T follicular helper cell (primary cell): ENCODE results near the gene TICRR.
"Not testable (repeated sequence)": the region's sequence is repeated elsewhere in the genome, so short reads cannot be mapped to it uniquely, and the experiment has no call there.

Experiments used
- DNase-seq: peaks from one replicate; pipeline ENCODE4 v3.0.0-alpha.2; 2020; ENCODE audit warnings: low read depth

TICRR gene

DNA sequence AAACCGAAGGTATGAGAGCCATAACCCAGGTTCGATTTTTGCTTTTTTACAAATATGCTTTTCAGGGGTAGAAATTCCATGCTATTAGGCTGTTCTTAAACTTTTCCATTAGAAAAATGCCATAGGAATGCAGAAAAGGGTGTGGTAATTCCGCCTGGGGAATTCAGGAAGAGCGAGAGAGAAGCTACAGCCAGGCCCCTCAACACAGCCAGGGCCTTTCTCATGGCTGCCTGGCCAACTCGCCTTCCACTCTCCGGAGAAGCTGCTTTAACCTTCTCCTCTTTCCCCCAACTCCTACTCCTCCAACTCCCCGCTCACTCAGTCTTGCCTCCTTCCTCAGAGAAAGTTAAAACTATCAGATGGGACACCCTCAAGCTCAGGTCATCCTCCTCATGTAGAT lies 9.1 kb upstream of the TICRR start:
- DNase-seq = no peak

DNA sequence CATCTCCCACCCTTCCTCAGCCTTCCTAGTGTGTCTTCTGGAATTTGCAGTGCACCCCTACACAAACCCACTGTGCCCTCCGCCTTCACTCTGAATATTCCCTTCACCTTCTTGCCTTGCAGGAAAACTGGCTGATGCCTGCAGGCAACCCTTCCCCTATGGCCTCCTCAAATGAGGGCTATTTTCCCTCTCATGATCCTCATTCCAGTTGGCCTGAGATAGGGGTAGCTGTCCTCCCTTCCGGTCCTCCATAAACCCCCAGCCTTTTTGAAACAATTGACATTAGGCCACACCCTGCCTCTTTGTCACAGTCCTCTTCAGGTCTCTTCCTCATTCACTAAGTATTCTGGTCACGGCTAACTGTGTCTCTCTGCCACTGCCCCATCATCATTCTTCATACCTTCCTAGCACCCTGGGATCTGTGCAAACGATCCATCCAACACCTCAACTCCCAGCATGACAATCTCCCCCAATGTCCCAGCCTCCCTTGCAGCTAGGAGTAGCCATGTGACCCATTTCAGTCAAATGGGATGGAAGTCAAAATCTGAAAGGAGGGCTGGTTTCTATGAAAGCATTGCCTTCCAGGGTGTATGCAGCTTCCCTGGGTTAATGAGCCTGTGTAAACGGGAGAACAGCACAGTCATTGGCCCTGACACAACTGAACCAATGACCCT lies 8.5 kb upstream of the TICRR start:
- DNase-seq = no peak

DNA sequence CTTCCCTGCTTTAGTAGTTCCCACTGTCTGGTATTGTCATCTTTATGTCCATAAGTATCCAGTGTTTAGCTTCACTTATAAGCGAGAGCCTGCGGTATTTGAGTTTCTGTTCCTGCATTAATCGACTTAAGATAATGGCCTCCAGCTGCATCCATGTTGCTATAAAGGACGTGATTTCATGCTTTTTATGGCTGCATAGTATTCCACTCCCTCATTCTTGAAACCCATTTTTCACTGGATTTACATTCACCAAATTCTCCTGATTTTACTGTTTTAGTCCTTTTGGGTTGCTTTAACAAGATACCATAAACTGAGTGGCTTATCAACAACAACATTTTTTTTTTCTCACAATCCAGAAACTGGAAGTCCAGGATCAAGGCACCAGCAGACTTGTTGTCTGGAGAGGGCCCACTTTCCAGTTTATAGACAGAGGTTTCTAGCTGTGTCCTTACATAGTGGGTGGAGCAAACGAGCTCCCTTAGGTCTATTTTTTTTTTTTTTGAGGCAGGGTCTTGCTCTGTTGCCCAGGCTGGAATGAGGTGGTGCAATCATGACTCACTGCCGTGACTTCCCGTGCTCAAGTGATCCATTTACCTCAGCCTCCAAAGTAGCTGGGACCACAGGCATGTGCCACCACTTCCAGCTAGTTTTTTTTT lies 6.1 kb upstream of the TICRR start:
- DNase-seq = no peak

DNA sequence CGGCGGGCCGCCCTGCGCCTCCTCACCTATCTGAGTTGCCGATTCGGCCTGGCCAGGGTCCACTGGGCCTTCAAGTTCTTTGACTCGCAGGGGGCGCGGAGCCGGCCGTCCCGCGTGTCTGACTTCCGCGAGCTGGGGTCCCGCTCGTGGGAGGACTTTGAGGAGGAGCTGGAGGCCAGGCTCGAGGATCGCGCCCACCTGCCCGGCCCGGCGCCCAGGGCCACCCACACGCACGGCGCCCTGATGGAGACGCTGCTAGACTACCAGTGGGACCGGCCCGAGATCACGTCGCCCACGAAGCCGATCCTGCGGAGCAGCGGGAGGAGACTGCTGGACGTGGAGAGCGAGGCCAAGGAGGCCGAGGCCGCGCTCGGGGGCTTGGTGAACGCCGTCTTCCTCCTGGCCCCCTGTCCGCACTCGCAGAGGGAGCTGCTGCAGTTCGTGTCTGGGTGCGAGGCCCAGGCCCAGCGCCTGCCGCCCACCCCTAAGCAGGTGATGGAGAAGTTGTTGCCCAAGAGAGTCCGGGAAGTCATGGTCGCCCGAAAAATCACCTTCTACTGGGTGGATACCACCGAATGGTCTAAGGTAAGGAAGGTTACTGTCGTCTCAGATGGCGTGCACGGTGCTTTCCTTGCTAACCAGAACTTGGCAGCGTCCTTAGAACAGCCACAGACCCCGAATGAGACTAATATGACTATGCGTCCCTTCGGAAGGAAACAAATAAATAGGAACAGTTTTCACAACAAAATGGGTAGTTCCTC lies 567 bp downstream of the TICRR start:
- DNase-seq = no peak

DNA sequence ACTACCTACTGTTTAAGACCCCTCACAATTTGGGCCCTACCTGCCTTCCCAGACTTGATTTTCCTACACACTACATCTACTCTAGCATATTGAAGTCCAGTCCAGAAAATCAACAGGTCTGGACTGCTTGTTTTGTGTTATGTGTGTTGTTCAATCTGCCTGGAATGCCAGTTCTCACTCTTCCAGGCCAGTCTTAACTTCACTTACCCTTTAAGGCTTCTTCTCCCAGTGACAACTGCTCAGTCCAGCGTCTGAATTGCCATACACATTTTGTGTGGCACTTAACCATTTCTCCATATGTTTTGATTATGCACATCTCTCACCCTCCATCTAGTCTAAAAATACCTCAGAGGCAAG lies 1.1 kb downstream of the TICRR start:
- no peak for DNase-seq

DNA sequence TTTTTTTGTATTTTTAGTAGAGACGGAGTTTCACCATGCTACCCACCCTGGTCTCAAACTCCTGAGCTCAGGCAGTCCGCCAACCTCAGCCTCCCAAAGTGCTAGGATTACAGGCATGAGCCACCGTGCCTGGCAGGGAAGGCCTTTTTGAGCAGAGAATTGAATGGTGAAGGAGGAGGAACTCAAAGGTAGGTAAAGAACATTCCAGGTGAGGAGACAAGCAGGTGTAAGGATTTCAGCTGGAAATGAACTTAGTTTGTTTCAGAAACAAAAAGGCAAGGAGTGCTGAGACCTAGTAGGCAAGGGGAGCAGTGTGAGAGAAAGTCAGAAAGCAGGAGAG lies 2.5 kb downstream of the TICRR start:
- DNase-seq = no peak

DNA sequence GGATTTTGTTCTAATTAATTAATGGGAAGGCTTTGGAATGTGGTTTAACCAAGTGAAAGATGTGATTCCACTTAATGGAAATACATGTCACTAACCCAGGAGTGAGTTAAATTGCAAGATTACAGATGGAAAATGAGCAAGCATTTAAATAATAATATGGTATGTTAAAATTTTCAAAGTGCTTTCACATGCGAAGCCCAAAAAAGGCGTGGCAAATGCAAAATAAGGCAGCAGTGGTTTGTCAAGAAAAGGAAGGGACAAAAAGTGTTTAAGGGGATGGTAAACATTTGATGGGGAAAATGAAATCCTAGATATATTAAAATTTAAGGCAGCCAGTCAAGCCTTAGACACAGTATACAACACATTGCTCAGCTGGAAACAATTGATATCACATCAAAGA lies 2.9 kb downstream of the TICRR start:
- no peak for DNase-seq

DNA sequence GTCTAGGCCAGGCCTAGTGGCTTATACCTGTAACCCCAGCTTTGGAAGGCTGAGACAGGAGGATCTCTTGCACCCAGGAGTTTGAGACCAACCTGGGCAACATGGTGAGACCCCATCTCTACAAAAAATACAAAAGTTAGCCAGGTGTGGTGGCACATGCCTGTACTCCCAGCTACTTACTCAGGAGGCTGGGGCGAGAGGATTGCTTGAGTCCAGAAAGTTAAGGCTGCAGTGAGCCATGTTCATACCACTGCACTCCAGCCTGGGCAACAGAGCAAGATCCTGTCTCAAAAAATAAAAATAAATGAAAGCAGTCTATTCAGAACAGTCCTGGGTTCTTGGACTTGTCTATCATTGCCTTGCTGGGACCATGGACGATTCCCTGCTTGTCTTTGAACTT lies 5.5 kb downstream of the TICRR start:
- not testable (repeated sequence) for DNase-seq

DNA sequence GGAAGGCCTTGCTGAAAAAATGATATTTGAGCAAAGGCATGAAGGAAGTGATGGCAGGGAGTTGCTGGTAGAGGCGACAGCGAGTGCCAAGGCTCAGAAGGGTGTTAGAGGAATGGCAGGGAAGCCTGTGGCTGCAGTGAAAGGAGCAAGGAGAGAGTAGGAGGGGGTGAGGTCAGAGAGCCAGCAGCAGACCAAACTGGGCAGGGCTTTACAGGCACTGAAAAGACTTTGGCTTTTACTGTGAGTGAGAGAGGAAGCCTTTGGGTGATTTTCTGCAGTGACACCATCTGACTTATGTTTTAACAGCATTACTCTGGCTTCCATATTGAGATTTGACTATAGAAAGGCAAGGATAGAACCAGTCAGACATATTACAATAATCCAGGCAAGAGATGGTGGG lies 11.4 kb downstream of the TICRR start:
- DNase-seq = no peak

DNA sequence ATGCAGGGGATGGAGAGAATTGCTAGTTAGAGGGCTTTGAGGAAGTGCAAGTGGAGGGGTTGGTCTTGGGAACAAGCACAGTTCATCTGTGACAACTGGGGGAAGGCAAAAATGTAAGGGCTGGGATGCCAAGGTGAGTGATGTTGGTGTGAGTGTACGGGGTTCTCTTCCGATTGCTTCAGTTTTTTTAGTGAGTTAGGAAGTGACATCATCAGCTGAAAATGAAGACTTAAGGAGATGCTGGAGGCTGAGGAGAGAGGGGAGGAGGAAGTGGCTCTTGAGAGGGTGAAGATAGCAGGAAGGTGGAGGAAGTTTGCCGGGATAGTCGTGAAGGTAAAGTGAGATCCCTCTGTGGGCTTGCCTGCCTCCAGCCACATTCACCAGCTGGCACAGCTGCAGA lies 12.7 kb downstream of the TICRR start:
- DNase-seq = no peak

DNA sequence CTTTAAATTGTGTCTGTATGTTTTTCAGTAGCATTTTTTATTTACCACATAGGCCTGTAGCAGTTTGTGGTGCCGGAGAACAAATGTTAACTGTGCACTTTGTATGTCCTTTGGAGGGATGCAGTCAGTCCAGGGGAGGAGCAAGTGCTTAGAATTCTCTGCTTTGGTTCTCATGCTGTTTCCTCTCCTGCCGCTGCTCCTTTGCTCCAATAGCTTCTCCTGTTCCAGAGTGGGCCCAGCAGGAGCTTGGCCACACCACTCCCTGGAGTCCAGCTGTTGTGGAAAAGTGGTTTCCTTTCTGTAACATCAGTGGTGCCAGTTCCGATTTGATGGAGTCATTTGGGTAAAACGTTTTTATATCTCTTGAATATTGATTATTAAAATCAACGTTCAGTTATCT lies 16.6 kb downstream of the TICRR start:
- DNase-seq = no peak

DNA sequence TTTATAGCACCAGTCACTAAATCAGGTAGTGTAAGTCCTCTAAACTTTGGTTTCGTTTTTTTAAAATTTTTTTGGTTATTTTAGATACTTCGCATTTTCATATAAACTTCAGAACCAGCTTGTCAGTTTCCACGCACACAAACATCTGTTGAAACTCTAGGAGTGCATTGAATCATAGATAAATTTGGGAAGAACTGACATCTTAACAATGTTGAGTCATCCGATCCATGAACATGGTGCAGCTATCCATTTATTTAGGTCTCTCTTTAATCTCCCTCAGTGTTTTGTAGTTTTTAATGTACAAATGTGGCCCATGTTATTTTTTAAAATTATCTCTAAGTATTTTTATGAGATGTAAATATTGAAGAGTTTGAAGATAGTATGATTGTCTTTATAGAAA lies 17.7 kb downstream of the TICRR start:
- no peak for DNase-seq

DNA sequence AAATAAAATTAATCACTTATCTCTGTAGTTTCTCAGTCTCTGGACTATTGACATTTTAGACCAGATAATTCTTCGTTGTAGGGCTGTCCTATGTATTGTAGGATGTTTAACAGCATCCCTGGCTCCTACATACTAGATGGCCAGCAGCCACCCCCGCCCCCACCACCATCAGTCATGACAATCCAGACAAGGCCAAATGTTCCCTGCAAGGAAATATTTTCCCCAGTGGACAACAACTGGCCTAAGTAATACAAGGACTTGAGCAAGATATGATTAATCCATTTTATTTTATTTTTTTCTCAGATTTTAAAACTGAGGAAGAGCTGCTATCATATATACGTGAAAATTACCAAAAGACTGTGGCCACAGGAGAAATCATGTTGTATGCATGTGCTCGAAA lies 23.8 kb downstream of the TICRR start:
- no peak for DNase-seq

DNA sequence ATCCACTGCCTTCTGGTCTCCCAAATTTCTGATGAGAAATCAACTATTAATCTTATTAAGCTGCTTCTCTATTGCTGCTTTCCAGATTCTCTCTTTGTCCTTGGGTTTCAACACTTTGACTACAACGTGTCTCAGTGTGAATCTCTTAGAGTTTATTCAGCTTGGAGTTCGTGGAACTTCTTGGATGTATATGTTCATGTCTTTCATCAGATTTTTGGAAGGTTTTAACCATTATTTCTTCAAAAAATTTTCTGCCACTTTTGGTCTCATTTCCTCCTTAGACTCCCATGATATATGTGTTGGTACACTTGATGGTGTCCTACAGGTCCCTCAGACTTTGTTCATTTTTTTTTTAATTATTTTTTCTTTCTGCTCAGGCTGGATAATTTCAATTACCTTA lies 36.0 kb downstream of the TICRR start:
- DNase-seq = no peak

DNA sequence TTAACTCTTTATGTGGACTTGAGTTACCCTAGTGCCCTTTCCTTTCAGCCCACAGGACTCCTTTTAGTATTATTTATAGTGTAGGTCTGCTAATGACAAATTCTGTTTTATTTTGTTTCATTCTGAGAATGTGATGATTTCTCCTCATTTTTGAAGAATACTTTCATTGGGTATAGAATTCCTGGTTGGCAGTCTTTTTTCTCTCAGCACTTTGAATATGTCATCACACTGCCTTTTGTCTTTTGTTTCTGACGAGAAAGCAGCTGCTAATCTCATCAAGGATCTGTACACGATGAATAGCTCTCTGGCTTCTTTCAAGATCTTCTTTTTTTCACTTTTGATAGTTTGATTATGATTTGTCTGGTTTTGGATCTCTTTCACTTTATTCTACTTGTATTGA lies 37.8 kb downstream of the TICRR start:
- no peak for DNase-seq

DNA sequence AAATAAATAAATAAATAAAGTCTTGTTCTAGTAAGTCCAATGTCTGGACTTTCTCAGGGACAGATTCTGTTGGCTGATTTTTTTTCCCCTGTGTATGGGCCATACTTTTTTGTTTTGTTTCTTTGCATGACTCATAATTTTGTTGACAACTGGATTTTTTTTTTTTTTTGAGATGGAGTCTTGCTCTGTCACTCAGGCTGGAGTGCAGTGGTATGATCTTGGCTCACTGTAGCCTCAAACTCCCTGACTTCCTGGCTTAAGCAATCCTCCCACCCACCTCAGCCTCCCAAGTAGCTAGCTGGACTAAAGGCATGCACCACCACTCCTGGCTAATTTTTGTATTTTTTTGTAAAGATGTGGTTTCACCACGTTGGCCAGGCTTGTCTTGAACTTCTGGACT lies 38.9 kb downstream of the TICRR start:
- no peak for DNase-seq

DNA sequence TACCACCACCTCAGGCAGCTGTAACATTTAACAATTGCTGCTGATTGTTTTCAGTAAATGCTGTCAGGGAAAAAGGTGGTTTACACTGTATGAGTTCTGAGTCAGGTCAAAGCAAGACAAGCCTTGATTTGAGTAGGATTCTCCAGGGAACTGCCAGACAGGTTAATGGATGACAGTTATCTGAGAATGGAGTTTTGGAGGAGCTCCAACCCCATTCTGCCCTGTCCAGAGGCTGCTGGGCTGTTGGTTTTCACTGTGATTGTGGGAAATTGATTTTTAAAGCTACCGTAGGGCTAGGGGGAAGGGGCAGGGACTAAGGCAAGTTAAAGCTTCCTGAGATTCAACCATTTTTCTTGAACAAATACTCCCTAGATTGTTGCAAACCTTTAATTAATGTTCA lies 39.9 kb downstream of the TICRR start:
- DNase-seq = no peak

DNA sequence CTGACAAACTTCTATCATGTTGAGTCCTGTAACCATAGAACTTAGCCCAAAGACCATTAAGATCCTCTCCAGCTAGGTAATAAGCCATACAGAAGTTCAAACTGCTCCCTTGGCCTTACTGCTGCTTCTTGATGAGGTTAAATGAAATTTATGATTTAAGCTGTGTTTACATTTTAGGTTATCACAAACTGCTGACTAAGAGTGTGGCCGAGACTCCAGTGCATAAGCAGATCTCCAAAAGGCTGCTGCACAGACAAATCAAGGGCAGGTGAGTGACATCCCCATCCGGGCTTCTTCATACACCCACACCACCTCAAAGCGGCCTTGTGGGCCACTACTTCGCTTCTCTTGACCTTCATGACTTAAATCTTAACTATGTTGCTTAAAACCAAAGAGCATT lies 41.0 kb downstream of the TICRR start:
- DNase-seq = no peak

DNA sequence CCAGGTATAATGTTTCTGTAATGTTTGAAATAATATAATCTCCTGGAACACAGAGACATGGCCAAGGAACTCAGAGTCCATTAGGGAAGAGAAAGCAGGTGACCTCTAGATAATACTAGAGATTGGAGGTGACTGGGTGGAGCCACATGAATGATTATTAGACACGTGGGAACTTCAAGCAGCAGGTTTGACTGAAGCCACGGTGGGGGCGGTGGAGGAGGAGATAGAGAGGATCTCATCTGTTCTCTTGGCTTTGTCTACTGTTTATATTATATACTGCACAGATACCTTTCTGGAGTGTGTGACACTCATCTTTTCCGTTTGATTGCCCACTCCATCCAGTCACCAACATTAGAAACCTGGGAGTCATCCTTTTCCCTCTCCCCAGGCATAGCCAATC lies 46.3 kb downstream of the TICRR start:
- no peak for DNase-seq

DNA sequence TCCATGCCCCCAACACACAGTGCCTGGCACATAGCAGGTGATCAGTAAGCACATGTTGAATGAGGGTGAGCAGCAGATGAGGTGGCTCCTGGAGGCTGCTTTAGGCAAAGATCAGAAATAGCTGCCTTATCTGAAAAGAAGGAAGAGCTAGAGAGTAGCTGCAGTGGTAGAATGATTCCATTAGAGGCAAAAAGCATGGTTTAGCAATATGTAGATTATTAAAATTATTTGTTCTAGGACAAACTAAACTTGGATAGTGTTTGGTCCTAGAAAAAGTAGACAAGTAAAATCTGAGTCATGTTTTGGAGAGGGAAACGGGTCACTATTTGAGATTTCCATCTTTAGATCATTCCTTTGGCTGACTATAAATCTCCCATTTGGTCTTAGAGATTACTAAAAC lies 47.9 kb downstream of the TICRR start:
- DNase-seq = no peak

DNA sequence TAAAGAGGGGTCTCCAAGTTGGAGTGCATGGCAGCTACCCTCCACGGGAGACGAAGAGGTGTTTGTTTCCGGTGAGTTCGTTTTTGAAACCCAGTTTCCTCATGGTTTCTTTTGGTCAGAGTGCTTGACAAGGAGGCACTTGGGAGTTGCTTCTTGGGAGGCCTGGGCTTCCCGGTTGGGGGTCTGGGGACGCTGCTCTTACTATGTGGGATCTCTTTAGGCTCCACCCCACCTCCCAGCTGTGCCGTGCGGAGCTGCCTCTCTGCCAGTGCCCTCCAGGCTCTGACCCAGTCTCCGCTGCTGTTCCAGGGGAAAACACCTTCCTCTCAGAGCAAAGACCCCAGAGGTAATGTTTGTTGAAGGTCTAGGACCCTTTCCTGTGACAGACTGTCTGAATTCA lies 50.4 kb downstream of the TICRR start:
- DNase-seq = no peak

DNA sequence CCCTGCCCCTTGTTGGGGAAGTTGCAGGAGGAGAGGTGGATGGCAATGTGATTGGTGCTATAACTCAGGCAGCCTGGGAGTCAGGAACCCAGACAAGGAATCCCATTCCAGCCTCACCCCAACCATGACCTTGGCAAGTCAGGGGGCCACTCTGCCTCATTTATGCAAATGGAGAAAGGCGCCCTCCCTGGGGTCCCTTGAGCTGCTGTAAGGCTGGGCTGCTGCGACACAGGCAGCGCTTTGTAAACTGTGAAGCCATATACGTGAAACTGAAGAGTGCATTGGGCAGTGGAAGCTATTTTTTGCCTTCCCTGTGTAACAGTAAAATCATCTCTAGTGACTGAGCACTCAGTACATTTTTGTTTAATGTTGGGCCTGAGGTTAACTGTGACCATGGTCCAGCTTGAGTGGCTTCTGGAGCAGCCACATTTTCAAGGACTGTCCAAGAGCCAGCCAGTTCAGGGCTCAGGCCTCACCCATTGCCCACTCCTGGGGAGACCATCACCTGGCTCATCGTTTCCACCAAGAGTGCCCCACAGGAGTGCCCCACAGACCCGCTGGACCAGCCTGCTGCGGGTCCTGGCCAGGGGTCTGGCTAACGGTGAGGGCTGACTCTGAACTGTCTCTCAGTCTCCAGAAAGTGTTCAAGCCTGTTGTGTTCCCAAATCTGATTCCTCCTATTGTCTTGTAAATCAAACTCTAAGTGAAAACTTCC lies 52.1 kb downstream of the TICRR start:
- no peak for DNase-seq

DNA sequence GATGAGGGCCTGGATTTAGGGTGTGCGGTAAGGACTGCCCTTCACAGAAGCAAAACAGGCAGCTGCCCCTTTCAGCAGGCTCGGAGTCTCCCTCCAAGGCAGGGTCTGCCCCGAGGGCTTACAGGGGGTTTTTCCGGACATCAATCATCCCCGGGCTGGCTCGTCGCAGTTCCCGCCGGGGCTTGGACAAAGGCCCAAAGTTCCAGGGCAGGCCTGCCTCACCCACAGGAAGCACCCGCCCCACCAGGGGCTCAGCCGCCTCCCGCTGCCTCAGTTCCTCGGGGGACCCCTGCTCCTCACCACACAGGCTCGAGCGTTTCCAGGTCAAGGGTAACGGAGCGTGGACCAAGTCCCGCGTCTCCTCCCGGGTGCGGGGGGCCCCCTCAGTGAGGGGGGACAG lies 53.0 kb downstream of the TICRR start:
- DNase-seq = no peak
